MM.1S (cell line): Measurements from ENCODE around the gene UBE2G2.

ENCODE experiments used
- DNase-seq: peaks from one replicate; pipeline ENCODE4 v3.0.0-alpha.2; 2015
- H2AFZ ChIP-seq: fragments of 300-600 bp; sonication (generic); 2 replicates; pipeline ENCODE4 v1.6.0; 2016; ENCODE audit warnings: antibody characterized with exemption, low read length
- H3F3A ChIP-seq: fragments of 300-600 bp; sonication (generic); 2 replicates; pipeline ENCODE4 v1.6.1; 2016; ENCODE audit warnings: mild to moderate bottlenecking, antibody characterized with exemption, low read length, moderate library complexity, mixed read lengths; ENCODE audit not compliant: insufficient read depth
- H3K27ac ChIP-seq: fragments of 300-600 bp; sonication (generic); 2 replicates; pipeline ENCODE4 v1.5.1; 2016; ENCODE audit warnings: mild to moderate bottlenecking, low read length
- H3K27me3 ChIP-seq: fragments of 300-600 bp; sonication (generic); replicated peaks from 2 replicates; pipeline ENCODE4 v1.6.0; 2016; ENCODE audit warnings: low read length; ENCODE audit not compliant: insufficient read depth
- H3K36me3 ChIP-seq: fragments of 300-600 bp; sonication (generic); replicated peaks from 2 replicates; pipeline ENCODE4 v1.6.1; 2016; ENCODE audit warnings: mild to moderate bottlenecking, low read length, mixed read lengths; ENCODE audit not compliant: insufficient read depth
- H3K4me1 ChIP-seq: fragments of 300-600 bp; sonication (generic); 2 replicates; pipeline ENCODE4 v1.6.1; 2016; ENCODE audit warnings: low read length, mixed read lengths
- H3K4me2 ChIP-seq: fragments of 300-600 bp; sonication (generic); 2 replicates; pipeline ENCODE4 v1.6.0; 2016; ENCODE audit warnings: low read depth, low read length
- H3K4me3 ChIP-seq: fragments of 300-600 bp; sonication (generic); 2 replicates; pipeline ENCODE4 v1.5.1; 2016; ENCODE audit warnings: low read length, mixed read lengths
- H3K79me2 ChIP-seq: fragments of 300-600 bp; sonication (generic); 2 replicates; pipeline ENCODE4 v1.6.1; 2016; ENCODE audit warnings: mixed run types, low read length, mixed read lengths
- H3K9ac ChIP-seq: fragments of 300-600 bp; sonication (generic); 2 replicates; pipeline ENCODE4 v1.6.1; 2016; ENCODE audit warnings: low read length, mixed read lengths
- H3K9me2 ChIP-seq: fragments of 300-600 bp; sonication (generic); replicated peaks from 2 replicates; pipeline ENCODE4 v1.6.1; 2016; ENCODE audit warnings: mild to moderate bottlenecking, low read length, mixed read lengths; ENCODE audit not compliant: insufficient read depth
- H3K9me3 ChIP-seq: fragments of 300-600 bp; sonication (generic); replicated peaks from 2 replicates; pipeline ENCODE4 v1.6.1; 2016; ENCODE audit warnings: mild to moderate bottlenecking, low read length, mixed read lengths; ENCODE audit not compliant: insufficient read depth
- H4K20me1 ChIP-seq: fragments of 300-600 bp; sonication (generic); 2 replicates; pipeline ENCODE4 v1.6.1; 2016; ENCODE audit warnings: mild to moderate bottlenecking, low read length, moderate library complexity, mixed read lengths; ENCODE audit not compliant: insufficient read depth
- CTCF ChIP-seq: fragments of 300-600 bp; sonication (generic); IDR thresholded peaks from 2 replicates; pipeline ENCODE4 v1.5.1; 2016; ENCODE audit warnings: antibody characterized with exemption, low read length, mixed read lengths
- EZH2 ChIP-seq: fragments of 300-600 bp; sonication (generic); optimal IDR thresholded peaks from 2 replicates; pipeline ENCODE3; 2017; ENCODE audit warnings: low read depth, mild to moderate bottlenecking, antibody characterized with exemption, low read length, mixed read lengths
- EZH2phosphoT487 ChIP-seq: fragments of 300-600 bp; sonication (generic); IDR thresholded peaks from 2 replicates; pipeline ENCODE4 v1.6.1; 2018; ENCODE audit warnings: antibody characterized with exemption, low read length

Gene UBE2G2

GRCh38 chr21:44763451-44764318 lies 37.9 kb downstream of the UBE2G2 start:
- no peak overlapping the region for H3K9ac ChIP-seq
- H3K9me3 ChIP-seq: no peaks in the 10 kb centered on the region
- H3K27ac ChIP-seq: no peak overlapping the region
- no peak overlapping the region for H3K4me3 ChIP-seq
- peaks cover 43% of the 10 kb centered on the region for H3K27me3 ChIP-seq
- TF ChIP-seq EZH2 (no peak), EZH2phosphoT487 (no peak), CTCF (no peak)
- no peaks in the 10 kb centered on the region for H3F3A ChIP-seq
- H3K4me1 ChIP-seq: no peaks in the 10 kb centered on the region; the same call in 1 of the 2 replicates
- DNase-seq: no peak
- H4K20me1 ChIP-seq: no peaks in the 10 kb centered on the region
- H3K4me2 ChIP-seq: no peak overlapping the region
- H3K79me2 ChIP-seq: no peaks in the 10 kb centered on the region
- H3K36me3 ChIP-seq: no peaks in the 10 kb centered on the region
- H3K9me2 ChIP-seq: no peaks in the 10 kb centered on the region
- no peak overlapping the region for H2AFZ ChIP-seq

- no peaks in the 10 kb centered on the region for H3K9me2 ChIP-seq
- H3F3A ChIP-seq: no peaks in the 10 kb centered on the region
- no peak overlapping the region for H3K4me3 ChIP-seq
- DNase-seq: no peak
- no peaks in the 10 kb centered on the region; the same call in 1 of the 2 replicates for H3K4me1 ChIP-seq
- H3K36me3 ChIP-seq: no peaks in the 10 kb centered on the region
- TF ChIP-seq EZH2phosphoT487 (no peak), EZH2 (no peak), CTCF (no peak)
- H3K9ac ChIP-seq: no peak overlapping the region
- H3K79me2 ChIP-seq: no peaks in the 10 kb centered on the region
- no peak overlapping the region for H3K27ac ChIP-seq
- no peak overlapping the region for H2AFZ ChIP-seq
- H3K27me3 ChIP-seq: peaks cover 50% of the 10 kb centered on the region
- H3K4me2 ChIP-seq: no peak overlapping the region
- H3K9me3 ChIP-seq: no peaks in the 10 kb centered on the region
- no peaks in the 10 kb centered on the region for H4K20me1 ChIP-seq
Observed at GRCh38 chr21:44763050-44763378, 38.6 kb downstream of the UBE2G2 start.

- H3K9me2 ChIP-seq: no peaks in the 10 kb centered on the region
- H3K4me2 ChIP-seq: no peak overlapping the region
- no peaks in the 10 kb centered on the region for H3K36me3 ChIP-seq
- H3F3A ChIP-seq: no peaks in the 10 kb centered on the region
- H3K9me3 ChIP-seq: no peaks in the 10 kb centered on the region
- H4K20me1 ChIP-seq: no peaks in the 10 kb centered on the region
- DNase-seq: no peak
- H3K27ac ChIP-seq: no peak overlapping the region
- TF ChIP-seq CTCF (no peak), EZH2phosphoT487 (no peak), EZH2 (no peak)
- H3K79me2 ChIP-seq: no peaks in the 10 kb centered on the region
- H3K4me1 ChIP-seq: no peaks in the 10 kb centered on the region; the same call in 1 of the 2 replicates
- H3K9ac ChIP-seq: no peak overlapping the region
- peaks cover 54% of the 10 kb centered on the region for H3K27me3 ChIP-seq
- no peak overlapping the region for H3K4me3 ChIP-seq
- H2AFZ ChIP-seq: no peak overlapping the region
Observed at GRCh38 chr21:44762221-44763049, 39.2 kb downstream of the UBE2G2 start.
